Liver (tissue), 3 donors: ENCODE data around the gene PHC3.

Experiments used
- ATF3 ChIP-seq: IDR thresholded peaks from 2 replicates; pipeline ENCODE4 v1.6.1; 2016; ENCODE audit warnings: antibody characterized with exemption
- EGR1 ChIP-seq, 2 donors: IDR thresholded peaks; 2 replicates each; pipeline ENCODE4 v1.6.1; 2016 to 2018; ENCODE audit warnings: antibody characterized with exemption in 2 of 2, low read depth in 2 of 2
- GABPA ChIP-seq, 2 donors: IDR thresholded peaks in 1 of 2; conservative IDR thresholded peaks in 1 of 2; 2 replicates each; pipeline ENCODE4 v1.6.1; 2016; ENCODE audit warnings: antibody characterized with exemption in 2 of 2, mild to moderate bottlenecking in 1 of 2, moderate library complexity in 1 of 2
- HNF4A ChIP-seq, 2 donors: conservative IDR thresholded peaks; 2 replicates each; pipeline ENCODE4 v1.6.1; 2016; ENCODE audit warnings: antibody characterized with exemption in 2 of 2, mild to moderate bottlenecking in 2 of 2
- HNF4G ChIP-seq: IDR thresholded peaks from 2 replicates; pipeline ENCODE4 v1.6.1; 2016; ENCODE audit warnings: antibody characterized with exemption
- JUND ChIP-seq, 2 donors: IDR thresholded peaks; 2 replicates each; pipeline ENCODE4 v1.6.1; 2016; ENCODE audit warnings: antibody characterized with exemption in 2 of 2
- RAD21 ChIP-seq, 2 donors: IDR thresholded peaks; 2 replicates each; pipeline ENCODE4 v1.6.1; 2016; ENCODE audit warnings: antibody characterized with exemption in 2 of 2, mild to moderate bottlenecking in 2 of 2
- RXRA ChIP-seq, 2 donors: IDR thresholded peaks; 2 replicates each; pipeline ENCODE4 v1.6.1; 2017 to 2018; ENCODE audit warnings: antibody characterized with exemption in 2 of 2, mild to moderate bottlenecking in 1 of 2
- SP1 ChIP-seq: IDR thresholded peaks from 2 replicates; pipeline ENCODE4 v1.6.1; 2018; ENCODE audit warnings: antibody characterized with exemption, mild to moderate bottlenecking
- TAF1 ChIP-seq: conservative IDR thresholded peaks from 2 replicates; pipeline ENCODE4 v1.6.1; 2016; ENCODE audit warnings: antibody characterized with exemption, mild to moderate bottlenecking
- TF ChIP-seq, protein P1 (sequence below): fragments of 150-350 bp; IDR thresholded peaks from 2 replicates; pipeline ENCODE4 v1.5.1; 2017; ENCODE audit warnings: improper control_type of control experiment, low read depth, low read length; ENCODE audit not compliant: missing input control
- TF ChIP-seq, protein P2 (sequence below): IDR thresholded peaks from 2 replicates; pipeline ENCODE4 v1.6.1; 2016; ENCODE audit warnings: antibody characterized with exemption
- TF ChIP-seq, protein P3 (sequence below): IDR thresholded peaks from 2 replicates; pipeline ENCODE4 v1.6.1; 2016; ENCODE audit warnings: antibody characterized with exemption, mild to moderate bottlenecking
- TF ChIP-seq, protein P4 (sequence below): IDR thresholded peaks from 2 replicates; pipeline ENCODE4 v1.6.1; 2016; ENCODE audit warnings: antibody characterized with exemption
- donor health status: healthy.
- donor health status: healthy.

- TF ChIP-seq, protein P1, sequence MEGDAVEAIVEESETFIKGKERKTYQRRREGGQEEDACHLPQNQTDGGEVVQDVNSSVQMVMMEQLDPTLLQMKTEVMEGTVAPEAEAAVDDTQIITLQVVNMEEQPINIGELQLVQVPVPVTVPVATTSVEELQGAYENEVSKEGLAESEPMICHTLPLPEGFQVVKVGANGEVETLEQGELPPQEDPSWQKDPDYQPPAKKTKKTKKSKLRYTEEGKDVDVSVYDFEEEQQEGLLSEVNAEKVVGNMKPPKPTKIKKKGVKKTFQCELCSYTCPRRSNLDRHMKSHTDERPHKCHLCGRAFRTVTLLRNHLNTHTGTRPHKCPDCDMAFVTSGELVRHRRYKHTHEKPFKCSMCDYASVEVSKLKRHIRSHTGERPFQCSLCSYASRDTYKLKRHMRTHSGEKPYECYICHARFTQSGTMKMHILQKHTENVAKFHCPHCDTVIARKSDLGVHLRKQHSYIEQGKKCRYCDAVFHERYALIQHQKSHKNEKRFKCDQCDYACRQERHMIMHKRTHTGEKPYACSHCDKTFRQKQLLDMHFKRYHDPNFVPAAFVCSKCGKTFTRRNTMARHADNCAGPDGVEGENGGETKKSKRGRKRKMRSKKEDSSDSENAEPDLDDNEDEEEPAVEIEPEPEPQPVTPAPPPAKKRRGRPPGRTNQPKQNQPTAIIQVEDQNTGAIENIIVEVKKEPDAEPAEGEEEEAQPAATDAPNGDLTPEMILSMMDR: no peak
- TF ChIP-seq, protein P2, sequence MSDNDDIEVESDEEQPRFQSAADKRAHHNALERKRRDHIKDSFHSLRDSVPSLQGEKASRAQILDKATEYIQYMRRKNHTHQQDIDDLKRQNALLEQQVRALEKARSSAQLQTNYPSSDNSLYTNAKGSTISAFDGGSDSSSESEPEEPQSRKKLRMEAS: no peak
- TF ChIP-seq HNF4G: no peak
- no peak for TF ChIP-seq EGR1 (IDR thresholded peaks at IDR 0.05; ENCODE audit: low read depth in 2 of 2)
- TF ChIP-seq SP1: no peak
- TF ChIP-seq, protein P3, sequence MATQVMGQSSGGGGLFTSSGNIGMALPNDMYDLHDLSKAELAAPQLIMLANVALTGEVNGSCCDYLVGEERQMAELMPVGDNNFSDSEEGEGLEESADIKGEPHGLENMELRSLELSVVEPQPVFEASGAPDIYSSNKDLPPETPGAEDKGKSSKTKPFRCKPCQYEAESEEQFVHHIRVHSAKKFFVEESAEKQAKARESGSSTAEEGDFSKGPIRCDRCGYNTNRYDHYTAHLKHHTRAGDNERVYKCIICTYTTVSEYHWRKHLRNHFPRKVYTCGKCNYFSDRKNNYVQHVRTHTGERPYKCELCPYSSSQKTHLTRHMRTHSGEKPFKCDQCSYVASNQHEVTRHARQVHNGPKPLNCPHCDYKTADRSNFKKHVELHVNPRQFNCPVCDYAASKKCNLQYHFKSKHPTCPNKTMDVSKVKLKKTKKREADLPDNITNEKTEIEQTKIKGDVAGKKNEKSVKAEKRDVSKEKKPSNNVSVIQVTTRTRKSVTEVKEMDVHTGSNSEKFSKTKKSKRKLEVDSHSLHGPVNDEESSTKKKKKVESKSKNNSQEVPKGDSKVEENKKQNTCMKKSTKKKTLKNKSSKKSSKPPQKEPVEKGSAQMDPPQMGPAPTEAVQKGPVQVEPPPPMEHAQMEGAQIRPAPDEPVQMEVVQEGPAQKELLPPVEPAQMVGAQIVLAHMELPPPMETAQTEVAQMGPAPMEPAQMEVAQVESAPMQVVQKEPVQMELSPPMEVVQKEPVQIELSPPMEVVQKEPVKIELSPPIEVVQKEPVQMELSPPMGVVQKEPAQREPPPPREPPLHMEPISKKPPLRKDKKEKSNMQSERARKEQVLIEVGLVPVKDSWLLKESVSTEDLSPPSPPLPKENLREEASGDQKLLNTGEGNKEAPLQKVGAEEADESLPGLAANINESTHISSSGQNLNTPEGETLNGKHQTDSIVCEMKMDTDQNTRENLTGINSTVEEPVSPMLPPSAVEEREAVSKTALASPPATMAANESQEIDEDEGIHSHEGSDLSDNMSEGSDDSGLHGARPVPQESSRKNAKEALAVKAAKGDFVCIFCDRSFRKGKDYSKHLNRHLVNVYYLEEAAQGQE: no peak
- TF ChIP-seq, protein P4, sequence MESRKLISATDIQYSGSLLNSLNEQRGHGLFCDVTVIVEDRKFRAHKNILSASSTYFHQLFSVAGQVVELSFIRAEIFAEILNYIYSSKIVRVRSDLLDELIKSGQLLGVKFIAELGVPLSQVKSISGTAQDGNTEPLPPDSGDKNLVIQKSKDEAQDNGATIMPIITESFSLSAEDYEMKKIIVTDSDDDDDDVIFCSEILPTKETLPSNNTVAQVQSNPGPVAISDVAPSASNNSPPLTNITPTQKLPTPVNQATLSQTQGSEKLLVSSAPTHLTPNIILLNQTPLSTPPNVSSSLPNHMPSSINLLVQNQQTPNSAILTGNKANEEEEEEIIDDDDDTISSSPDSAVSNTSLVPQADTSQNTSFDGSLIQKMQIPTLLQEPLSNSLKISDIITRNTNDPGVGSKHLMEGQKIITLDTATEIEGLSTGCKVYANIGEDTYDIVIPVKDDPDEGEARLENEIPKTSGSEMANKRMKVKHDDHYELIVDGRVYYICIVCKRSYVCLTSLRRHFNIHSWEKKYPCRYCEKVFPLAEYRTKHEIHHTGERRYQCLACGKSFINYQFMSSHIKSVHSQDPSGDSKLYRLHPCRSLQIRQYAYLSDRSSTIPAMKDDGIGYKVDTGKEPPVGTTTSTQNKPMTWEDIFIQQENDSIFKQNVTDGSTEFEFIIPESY: no peak
- TF ChIP-seq RAD21 (IDR thresholded peaks at IDR 0.05): no peak
- TF ChIP-seq GABPA (IDR thresholded peaks at IDR 0.05 in 1 of 2, conservative IDR thresholded peaks at IDR 0.05 in 1 of 2): no peak
- TF ChIP-seq TAF1: no peak
- TF ChIP-seq HNF4A (conservative IDR thresholded peaks at IDR 0.05): no peak
- no peak for TF ChIP-seq JUND (IDR thresholded peaks at IDR 0.05)
- TF ChIP-seq RXRA (IDR thresholded peaks at IDR 0.05): no peak
- no peak for TF ChIP-seq ATF3
Observed at GRCh38 chr3:170171563-170171962, 10.0 kb downstream of the PHC3 start.
